ENCODE measurements around the gene HYI.
A peak's percentile ranks its signal among the peaks of the same experiment; 100 is the strongest.
"Not testable (repeated sequence)": the region's sequence is repeated elsewhere in the genome, so short reads cannot be mapped to it uniquely, and the experiment has no call there.

The HYI gene

DNA sequence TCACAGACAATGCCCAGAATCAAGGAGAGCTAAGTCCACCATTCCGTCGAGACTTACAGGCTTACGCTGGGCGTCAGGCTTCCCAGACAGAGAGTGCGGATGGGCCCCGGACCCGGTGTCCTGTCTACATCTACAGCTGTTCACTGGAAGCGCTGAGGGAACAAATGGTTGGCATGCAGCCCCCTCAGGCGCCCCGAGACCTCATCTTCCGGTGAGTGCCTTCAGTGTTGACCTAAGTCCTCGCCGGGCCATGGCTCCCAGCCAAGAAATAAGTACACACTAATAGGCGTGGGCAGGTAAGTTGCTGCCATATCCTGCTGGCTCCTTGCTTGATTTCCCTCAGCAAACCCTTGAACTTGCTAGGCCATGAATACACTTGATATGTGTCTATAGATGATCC lies 26.2 kb downstream of the HYI start:
- no peak for DNase-seq (ENCODE audit: low spot score)

DNA sequence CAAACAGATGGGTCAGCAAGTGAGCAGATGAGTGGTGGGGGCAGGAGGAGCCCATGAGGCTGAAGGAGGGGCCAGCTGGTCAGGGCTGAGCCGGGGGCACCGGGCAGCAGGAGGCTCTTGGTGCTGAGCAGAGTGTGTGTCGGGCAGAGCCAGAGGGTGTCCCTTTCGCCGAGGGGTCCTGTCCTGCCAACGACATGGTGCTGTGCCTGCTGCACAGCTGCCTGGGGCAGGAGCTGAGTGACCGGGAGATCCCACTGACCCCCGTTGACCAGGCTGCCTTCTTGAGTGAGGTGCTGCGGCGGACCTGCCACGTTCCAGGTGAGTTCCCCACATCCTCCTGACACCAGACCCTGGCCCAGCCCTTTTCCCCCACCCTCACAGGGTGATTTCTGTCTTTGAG lies 27.5 kb downstream of the HYI start:
- no peak for DNase-seq (ENCODE audit: low spot score)

DNA sequence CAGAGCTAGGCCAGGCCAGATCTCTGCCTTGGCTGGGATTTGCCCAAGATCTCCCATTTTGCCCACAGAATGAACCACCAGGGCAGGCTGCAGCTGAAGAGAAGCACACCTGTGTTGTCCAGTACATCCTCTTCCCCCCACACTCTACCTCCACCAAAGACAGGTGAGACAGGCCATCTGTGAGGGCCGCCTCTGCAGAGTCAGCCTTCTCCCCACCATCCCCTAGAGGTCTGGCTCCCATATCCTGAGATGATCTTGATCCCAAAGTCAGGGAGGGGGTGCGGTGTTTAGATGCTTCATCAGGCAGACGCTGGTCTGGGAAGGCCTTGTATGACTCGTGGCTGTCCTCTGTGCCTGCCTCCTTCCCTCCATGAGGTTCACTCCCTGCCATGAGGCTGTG lies 28.7 kb downstream of the HYI start:
- no peak for DNase-seq (ENCODE audit: low spot score)

DNA sequence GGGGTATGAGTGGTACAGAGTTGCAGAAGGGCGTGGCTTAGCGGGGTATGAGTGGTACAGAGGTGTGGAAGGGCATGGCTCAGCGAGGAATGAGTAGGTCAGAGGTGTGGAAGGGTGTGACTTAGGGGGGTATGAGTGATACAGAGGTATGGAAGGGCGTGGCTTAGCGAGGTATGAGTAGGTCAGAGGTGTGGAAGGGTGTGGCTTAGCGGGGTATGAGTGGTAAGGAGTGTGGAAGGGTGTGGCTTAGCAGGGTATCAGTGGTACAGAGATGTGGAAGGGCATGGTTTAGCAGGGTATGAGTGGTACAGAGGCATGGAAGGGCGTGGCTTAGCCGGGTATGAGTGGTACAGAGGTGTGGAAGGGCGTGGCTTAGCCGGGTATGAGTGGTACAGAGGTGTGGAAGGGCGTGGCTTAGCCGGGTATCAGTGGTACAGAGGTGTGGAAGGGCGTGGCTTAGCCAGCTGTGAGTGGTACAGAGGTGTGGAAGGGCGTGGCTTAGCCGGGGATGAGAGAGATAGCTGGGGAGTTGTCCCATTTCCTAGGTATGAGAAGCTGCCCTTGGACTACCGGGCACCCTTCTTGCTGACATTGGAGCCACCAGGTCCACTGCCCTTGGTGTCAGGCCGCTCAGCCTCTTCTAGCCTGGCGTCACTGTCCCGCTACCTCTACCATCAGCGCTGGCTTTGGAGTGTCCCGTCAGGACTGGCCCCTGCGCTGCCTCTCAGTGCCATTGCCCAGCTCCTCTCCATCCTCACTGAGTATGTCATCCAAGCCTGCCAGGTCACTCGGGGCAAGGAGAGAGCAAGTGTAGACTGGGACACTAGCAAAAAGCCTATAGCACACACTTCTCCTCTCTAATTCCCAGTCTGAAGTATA lies 29.8 kb downstream of the HYI start:
- peak; percentile 43 for DNase-seq (ENCODE audit: low spot score)

DNA sequence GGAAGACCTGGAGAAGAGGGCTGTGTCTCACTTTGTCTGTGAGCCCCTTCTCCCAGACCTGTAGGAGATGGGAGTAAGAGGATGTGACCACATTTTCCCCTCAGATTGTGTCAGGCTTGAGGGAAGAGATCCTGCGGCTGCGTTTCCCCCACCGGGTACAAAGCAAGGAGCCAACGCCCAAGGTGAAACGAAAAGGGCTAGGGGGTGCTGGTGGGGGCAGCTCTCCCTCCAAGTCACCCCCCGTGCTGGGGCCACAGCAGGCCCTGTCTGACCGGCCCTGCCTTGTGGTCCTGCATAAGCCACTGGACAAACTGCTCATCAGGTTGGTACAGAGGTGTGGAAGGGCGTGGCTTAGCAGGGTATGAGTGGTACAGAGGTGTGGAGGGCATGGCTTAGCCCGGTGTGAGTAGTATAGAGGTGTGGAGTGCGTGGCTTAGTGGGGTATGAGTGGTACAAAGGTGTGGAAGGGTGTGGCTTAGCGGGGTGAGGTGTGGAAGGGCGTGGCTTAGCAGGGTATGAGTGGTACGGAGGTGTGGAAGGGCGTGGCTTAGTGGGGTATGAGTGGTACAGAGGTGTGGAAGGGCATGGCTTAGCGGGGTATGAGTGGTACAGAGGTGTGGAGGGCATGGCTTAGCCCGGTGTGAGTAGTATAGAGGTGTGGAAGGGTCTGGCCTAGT lies 30.6 kb downstream of the HYI start:
- DNase-seq (ENCODE audit: low spot score): no peak

DNA sequence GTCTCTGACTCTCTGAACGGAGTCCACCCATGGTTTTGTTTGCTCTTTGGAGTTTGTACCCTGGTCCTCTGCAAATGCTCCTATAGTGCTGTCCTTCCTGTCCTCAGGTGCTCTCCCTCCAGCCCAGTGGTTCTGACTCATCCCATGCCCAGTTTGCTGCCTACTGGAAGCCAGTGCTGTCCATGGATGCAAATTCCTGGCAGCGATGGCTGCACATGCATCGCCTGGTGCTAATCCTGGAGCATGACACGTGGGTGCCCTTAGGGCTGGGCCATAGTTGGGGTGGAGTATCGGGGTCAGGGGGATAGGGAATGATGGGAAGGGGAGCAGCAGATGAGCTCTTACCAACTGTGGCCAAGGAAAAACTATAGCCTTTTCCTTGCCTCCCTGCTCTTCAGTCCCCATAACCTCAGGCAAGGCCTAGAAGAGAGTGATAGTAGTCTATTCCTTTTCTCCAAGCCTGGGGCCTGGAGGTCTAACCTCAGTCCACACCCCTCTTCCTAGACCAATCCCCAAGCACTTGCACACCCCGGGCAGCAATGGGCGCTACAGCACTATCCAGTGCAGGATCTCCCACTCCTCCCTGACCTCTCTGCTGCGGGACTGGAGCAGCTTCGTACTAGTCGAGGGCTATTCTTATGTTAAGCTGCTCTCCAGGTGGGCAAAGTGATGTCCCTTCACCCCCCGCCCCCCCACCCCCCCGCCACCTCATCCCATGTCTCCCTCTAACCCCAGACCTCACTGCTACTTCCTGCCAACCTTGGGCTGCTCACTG lies 31.6 kb downstream of the HYI start:
- no peak for DNase-seq (ENCODE audit: low spot score)

DNA sequence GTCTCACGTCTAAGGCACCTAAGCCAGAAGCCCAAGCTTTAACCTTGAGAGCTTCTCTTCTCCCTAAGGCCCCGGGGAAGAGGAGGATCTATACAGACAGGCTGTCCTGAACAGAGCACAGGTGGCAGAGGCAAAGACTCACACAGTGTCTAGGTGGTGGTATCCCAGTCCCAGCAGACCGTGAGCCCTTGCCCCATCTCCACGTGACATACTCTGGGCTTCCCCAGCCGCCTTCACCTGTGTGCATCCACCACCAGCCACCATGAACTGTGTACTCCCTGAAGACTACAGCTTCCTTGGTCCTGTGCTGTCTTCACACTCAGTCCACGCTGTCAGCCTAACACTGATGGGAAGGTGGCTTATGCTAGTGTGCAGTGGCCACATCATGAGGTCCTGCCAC lies 32.3 kb downstream of the HYI start:
- no peak for DNase-seq (ENCODE audit: low spot score)

DNA sequence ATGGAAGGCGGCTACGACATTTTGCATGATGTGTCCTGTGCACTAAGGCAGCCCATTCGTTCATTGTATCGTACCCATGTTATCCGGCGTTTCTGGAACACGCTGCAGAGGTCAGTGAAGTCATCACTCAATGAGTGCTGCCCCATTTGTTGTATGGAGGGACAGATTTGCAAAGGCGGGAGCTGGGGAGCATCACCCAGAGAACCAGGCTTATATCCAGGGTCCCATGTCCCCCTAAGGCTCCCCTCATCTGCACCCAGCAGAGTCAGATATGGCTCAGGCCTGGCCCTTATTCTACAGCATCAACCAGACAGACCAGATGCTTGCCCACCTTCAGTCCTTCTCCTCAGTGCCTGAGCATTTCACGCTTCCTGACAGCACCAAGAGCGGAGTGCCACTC lies 32.9 kb downstream of the HYI start:
- no peak for DNase-seq (ENCODE audit: low spot score)

DNA sequence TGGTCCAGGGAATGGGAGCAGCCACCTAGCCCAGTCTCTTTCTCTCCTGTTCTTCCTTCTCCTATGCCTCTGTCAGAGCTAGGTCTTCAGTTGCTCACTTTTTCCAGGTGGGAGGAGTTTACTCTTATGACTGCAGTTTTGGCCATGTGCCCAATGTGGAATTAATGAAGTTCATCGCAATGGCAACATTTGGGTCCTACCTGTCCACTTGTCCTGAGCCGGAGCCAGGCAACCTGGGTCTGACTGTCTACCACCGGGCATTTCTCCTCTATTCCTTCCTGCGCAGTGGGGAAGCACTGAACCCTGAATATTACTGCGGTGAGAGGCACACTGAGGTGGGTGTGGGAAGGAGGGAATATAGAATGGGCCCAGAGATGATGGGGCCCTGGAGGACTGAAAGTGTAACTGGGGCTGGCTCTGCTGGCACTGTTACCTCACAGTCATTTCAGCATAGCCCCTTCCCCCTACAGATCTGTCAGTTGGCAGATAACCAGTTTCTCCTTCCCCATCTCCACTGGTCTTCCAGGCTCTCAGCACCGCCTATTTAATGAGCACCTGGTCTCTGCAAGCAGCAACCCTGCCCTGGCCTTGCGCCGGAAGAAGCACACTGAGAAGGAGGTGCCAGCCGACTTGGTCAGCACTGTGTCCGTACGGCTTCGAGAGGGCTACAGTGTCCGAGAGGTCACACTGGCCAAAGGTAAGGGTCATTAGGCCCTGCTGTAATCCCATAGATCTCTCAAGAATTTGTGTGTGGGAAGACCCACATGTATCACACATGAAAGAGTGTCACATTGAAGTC lies 33.9 kb downstream of the HYI start:
- no peak for DNase-seq (ENCODE audit: low spot score)

DNA sequence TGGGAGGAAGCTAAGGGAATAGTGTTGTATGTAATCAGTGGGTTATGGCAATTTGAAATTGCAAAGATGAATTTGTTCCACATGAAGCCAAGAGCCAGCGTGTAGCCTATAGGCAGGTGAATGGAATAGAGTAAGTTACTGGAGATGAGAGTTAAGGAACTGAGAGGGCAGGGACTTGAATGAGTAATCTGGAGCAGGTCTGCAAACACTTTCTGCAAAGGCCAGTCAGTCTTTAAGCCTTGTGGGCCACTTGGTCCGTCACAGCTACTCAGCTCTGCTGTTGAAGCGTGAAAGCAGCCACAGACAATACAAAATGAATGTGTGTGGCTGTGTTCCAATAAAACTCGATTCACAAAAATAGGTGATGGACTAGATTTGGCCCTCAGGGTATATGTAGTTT lies 34.9 kb downstream of the HYI start:
- no peak for DNase-seq (ENCODE audit: low spot score)

DNA sequence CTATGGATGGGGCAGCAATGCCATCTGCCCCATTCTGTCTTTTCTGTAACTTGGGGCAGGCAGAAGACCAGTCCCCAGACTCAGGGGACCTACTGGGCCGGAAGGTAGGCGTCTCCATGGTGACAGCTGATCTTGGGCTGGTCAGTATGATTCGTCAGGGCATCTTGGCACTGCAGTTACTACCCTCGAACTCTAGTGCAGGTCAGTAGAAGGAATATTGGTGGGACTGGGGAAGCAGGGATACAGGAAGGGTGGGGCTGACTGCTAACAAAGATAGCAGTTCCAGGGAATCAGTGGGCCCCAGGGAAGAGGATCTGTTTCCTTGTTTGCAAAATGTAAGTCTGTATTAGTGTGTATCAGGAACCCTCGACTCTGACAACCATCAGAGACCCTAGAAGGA lies 37.8 kb downstream of the HYI start:
- DNase-seq (ENCODE audit: low spot score): no peak

DNA sequence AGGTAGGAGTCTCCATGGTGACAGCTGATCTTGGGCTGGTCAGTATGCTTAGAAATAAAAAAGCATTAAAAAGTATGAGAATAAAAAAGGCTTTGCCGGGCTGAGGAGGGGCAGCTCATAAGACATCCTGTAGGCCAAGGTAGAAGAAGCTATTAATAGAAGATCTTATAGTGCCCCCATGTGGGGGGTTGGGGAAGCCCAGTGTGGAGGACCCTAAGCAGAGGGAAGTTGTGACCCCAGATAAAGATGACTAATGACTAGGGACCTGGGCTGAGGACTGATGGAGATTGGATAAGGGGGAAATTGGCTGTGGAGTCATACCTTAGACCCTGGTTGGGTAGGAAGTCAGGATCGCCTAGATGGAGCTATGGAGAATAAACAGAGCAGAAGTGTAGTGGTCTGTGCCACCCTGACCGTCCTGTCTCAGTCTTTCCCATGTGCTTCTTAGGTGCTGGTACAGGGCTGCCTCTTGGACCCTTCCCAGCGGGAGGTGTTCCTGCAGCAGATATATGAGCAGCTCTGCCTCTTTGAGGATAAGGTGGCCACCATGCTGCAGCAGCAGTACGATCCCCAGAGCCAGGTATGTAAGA lies 39.0 kb downstream of the HYI start:
- DNase-seq (ENCODE audit: low spot score): peak; percentile 85

DNA sequence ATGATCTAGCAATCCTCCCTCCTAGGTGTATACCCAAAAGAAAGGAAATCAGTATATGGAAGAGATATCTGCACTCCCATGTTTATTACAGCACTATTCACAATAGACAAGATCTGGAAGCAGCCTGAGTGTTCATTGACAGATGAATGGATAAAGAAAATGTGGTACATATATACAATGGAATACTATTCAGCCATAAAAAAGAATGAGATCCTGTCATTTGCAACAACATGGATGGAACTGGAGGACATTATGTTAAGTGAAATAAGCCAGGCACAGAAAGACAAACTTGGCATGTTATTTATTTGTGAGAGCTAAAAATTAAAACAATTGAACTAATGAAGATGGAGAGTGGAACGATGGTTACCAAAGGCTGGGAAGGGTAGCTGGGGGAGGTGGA lies 40.3 kb downstream of the HYI start:
- DNase-seq (ENCODE audit: low spot score): not testable (repeated sequence)

DNA sequence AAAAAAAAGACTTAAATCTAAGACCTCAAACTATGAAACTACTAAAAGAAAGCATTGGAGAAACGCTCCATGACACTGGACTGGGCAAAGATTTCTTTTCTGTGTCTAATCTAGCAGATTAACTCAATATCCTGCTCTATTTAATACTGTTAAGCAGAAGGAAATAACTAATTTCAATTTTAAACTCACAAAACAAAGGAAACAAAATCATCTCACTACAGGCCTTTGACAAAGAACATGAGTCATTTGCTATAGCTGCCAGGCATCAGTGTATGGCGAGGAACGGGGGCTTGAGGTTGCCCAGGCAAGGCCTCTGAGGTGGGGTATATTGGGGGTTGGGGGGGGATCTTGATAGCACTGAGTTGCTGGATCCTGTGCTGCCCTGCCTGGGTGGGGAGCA lies 43.2 kb downstream of the HYI start:
- DNase-seq (ENCODE audit: low spot score): no peak

DNA sequence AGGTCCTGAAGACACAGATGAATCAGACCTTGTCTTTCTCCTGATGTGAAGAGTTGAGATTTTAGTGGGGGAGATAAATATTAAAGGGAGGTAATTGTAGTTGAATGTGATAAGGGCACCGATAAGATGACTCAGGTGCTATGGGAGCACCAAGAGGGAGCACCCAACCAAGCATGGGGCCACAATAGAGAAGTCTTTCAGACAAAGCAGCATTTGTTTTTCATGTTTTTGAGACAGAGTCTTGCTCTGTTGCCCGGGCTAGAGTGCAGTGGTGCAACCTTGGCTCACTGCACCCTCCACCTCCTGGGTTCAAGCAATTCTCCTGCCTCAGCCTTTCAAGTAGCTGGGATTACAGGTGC lies 47.9 kb downstream of the HYI start:
- no peak for DNase-seq (ENCODE audit: low spot score)

DNA sequence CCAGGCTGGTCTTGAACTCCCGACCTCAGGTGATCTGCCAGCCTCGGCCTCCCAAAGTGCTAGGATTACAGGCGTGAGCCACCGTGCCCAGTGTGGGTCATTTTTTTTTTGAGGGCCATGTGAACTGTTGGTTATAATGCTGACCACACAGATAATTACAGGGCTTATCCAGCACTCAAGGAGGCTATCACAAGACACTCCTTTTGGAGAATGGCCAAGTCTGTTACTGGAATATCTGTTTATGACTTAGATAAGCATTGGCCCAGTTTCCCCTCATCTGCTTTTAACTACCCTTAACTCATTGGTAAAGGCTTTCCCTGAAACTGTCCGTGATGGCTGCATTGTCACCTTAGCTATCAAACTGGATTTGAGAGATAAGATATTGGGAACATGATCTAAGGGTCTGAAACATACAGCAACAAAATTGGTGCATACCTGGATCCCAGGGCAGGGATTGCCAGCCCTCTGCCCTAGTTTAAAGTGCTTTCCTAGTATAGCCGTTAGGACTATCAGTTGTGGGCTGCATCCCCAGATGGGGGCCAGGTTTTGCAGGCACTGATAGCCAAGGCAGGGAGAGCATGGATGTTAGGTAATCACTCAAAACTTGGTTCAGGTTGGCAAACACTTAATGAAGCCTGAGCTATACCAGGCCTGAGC lies 48.4 kb downstream of the HYI start:
- DNase-seq (ENCODE audit: low spot score): peak; percentile 62

DNA sequence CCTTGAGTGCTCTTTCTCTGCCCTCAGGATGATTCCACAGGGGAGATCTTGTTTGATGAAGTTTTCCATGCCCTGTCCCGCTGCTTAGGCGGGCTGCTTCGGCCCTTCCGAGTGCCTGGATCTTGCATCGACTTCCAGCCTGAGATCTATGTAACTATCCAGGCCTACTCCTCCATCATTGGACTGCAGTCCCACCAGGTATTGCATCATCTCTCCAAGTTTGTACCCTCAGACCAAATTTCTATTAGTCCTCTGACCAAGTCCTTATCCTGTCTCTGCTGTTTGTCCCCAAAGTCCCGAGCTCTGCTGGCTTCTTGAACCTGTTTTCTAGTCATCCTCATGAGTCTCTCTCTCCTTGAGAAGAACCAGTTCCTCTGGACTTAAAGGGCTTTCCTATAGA lies 49.4 kb downstream of the HYI start:
- no peak for DNase-seq (ENCODE audit: low spot score)

DNA sequence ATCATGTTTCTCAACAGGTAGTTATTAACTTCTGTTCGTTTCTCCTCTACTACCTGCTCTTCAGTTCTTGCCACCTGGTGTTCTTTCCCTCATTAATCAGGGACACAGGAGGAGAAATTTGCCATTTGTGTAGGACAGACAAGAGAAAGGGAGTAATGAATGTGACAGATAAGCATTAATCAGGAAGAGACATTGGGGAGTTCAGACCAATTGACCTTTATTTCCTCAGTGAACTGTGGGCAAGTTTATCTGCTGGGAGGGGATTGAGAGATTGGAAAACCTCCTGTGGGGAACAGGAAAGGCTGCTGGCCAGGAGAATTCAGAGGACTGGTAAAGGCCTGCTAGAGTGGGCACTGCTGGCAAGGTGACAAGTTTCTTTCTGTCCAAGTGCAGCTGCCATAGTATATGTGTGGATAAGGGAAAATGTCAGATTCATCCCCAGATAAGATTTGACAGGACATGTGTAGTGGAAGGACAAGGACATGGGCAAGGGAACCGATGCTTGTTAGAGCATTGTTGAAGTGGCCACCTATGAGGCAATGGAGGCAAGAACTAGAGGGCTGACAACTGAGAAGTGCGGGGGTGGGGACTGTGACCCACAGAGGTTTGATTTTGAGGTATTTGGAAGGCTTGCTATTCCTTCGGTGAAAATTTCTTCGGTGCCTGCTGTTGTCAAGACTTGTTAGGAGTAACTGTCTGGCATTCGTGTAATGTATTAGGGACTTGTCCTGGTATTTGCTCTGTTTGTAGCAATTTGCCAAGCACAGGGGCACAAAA lies 51.5 kb downstream of the HYI start:
- DNase-seq (ENCODE audit: low spot score): peak; percentile 27

All from hematopoietic multipotent progenitor cell treated with erythropoietin and hydrocortisone succinate and interleukin-3 and kit ligand, for 17 days (in vitro differentiated cells).